Activated naive CD4-positive, alpha-beta T cell treated with anti-CD3 and anti-CD28 coated beads, Interleukin-2, amount 10 ng/mL, durations not matched to agents 7 days and 5 days (primary cell): ENCODE results near the gene SPG7.

ENCODE experiments used
- CTCF ChIA-PET: fragments of 350-600 bp; sonication (Branson Sonifier 250); formaldehyde crosslinking; loops from one replicate; lab custom pipeline; 2021; ENCODE audit warnings: antibody characterized with exemption; lab: Charles Lee
- DNase-seq: peaks from one replicate; pipeline ENCODE4 v3.0.0-alpha.2; 2020
- H3K27ac Mint-ChIP-seq: one replicate; pipeline ENCODE4 v1.8.0; 2021; ENCODE audit warnings: mild to moderate bottlenecking, moderate library complexity, mixed read lengths
- H3K27me3 Mint-ChIP-seq: one replicate; pipeline ENCODE4 v1.8.0; 2021; ENCODE audit warnings: mild to moderate bottlenecking, mixed read lengths
- H3K36me3 Mint-ChIP-seq: one replicate; pipeline ENCODE4 v1.8.0; 2021; ENCODE audit warnings: mixed read lengths
- H3K4me1 Mint-ChIP-seq: one replicate; pipeline ENCODE4 v1.8.0; 2021; ENCODE audit warnings: mixed read lengths
- H3K4me3 Mint-ChIP-seq: one replicate; pipeline ENCODE4 v1.8.0; 2021; ENCODE audit warnings: mild to moderate bottlenecking, moderate library complexity, mixed read lengths
- H3K9me3 Mint-ChIP-seq: one replicate; pipeline ENCODE4 v1.8.0; 2021; ENCODE audit warnings: mixed read lengths

Gene SPG7

GRCh38 chr16:89491238-89491869, 16.8 kb upstream of the SPG7 start:
- Mint-ChIP-seq H3K27ac (peak overlapping the region; percentile 91), H3K4me3 (peak overlapping the region; percentile 83), H3K4me1 (peaks cover 52% of the 10 kb centered on the region), H3K36me3 (peaks cover 19% of the 10 kb centered on the region), H3K27me3 (no peaks in the 10 kb centered on the region), H3K9me3 (no peaks in the 10 kb centered on the region)
- CTCF ChIA-PET = interaction anchor here (0.7 to 1.5 kb wide), 3 partner anchors 13 to 164 kb away, joined by 3 to 4 read pairs (median 3); no protein-coding TSS in a partner anchor
- DNase-seq = no peak

GRCh38 chr16:89491974-89492687, 16.1 kb upstream of the SPG7 start:
- DNase-seq = no peak
- H3K9me3 Mint-ChIP-seq = no peaks in the 10 kb centered on the region
- CTCF ChIA-PET = interaction anchor here (0.7 to 1.5 kb wide), 3 partner anchors 12 to 163 kb away, joined by 3 to 4 read pairs (median 3); no protein-coding TSS in a partner anchor
- peaks cover 15% of the 10 kb centered on the region for H3K36me3 Mint-ChIP-seq
- peak overlapping the region; percentile 83 for H3K4me3 Mint-ChIP-seq
- H3K4me1 Mint-ChIP-seq = peaks cover 44% of the 10 kb centered on the region
- H3K27ac Mint-ChIP-seq = peak overlapping the region; percentile 91
- H3K27me3 Mint-ChIP-seq = no peaks in the 10 kb centered on the region

GRCh38 chr16:89493776-89494175, 14.4 kb upstream of the SPG7 start:
- CTCF ChIA-PET = no interaction called here
- no peak for DNase-seq
- no peaks in the 10 kb centered on the region for H3K27me3 Mint-ChIP-seq

GRCh38 chr16:89495121-89495520, 13.1 kb upstream of the SPG7 start:
- Mint-ChIP-seq H3K9me3 (no peaks in the 10 kb centered on the region), H3K4me3 (no peak overlapping the region), H3K27me3 (no peaks in the 10 kb centered on the region), H3K27ac (no peak overlapping the region), H3K4me1 (peaks cover 26% of the 10 kb centered on the region), H3K36me3 (peaks cover 5% of the 10 kb centered on the region)
- CTCF ChIA-PET = interaction anchor here (1.0 to 1.6 kb wide), 2 partner anchors 62 to 161 kb away, joined by 3 read pairs; no protein-coding TSS in a partner anchor
- no peak for DNase-seq

More at GRCh38 chr16:89493776-89494175, 14.4 kb upstream of the SPG7 start:
- Mint-ChIP-seq H3K4me3 (no peak overlapping the region), H3K4me1 (peaks cover 30% of the 10 kb centered on the region), H3K36me3 (peaks cover 7% of the 10 kb centered on the region), H3K9me3 (no peaks in the 10 kb centered on the region), H3K27ac (no peak overlapping the region)

GRCh38 chr16:89498839-89499238, 9.4 kb upstream of the SPG7 start:
- peaks cover 2% of the 10 kb centered on the region for H3K36me3 Mint-ChIP-seq
- peaks cover 5% of the 10 kb centered on the region for H3K4me1 Mint-ChIP-seq
- H3K4me3 Mint-ChIP-seq = no peak overlapping the region
- H3K9me3 Mint-ChIP-seq = no peaks in the 10 kb centered on the region
- no peak for DNase-seq
- no peaks in the 10 kb centered on the region for H3K27me3 Mint-ChIP-seq
- peak overlapping the region; percentile 42 for H3K27ac Mint-ChIP-seq
- CTCF ChIA-PET = no interaction called here

- Mint-ChIP-seq H3K27me3 (no peaks in the 10 kb centered on the region), H3K9me3 (no peaks in the 10 kb centered on the region), H3K4me1 (peaks cover 6% of the 10 kb centered on the region), H3K27ac (no peak overlapping the region), H3K36me3 (peaks cover 2% of the 10 kb centered on the region), H3K4me3 (no peak overlapping the region)
- no peak for DNase-seq
- CTCF ChIA-PET = interaction anchor here (0.6 kb wide), 1 partner anchor 329 kb away, joined by 3 read pairs; no protein-coding TSS in a partner anchor
Measured at GRCh38 chr16:89499767-89500166, 8.4 kb upstream of the SPG7 start.

GRCh38 chr16:89502081-89502843, 5.9 kb upstream of the SPG7 start:
- peaks cover 2% of the 10 kb centered on the region for H3K36me3 Mint-ChIP-seq

GRCh38 chr16:89504091-89504490, 4.1 kb upstream of the SPG7 start:
- Mint-ChIP-seq H3K27me3 (no peaks in the 10 kb centered on the region), H3K4me1 (peaks cover 28% of the 10 kb centered on the region), H3K27ac (peak overlapping the region; percentile 65), H3K4me3 (no peak overlapping the region), H3K9me3 (no peaks in the 10 kb centered on the region), H3K36me3 (no peaks in the 10 kb centered on the region)
- CTCF ChIA-PET = interaction anchor here (0.6 kb wide), 2 partner anchors 12 to 65 kb away, joined by 3 read pairs; no protein-coding TSS in a partner anchor
- no peak for DNase-seq

More at GRCh38 chr16:89502081-89502843, 5.9 kb upstream of the SPG7 start:
- H3K9me3 Mint-ChIP-seq = no peaks in the 10 kb centered on the region
- CTCF ChIA-PET = no interaction called here
- H3K27me3 Mint-ChIP-seq = no peaks in the 10 kb centered on the region
- peaks cover 26% of the 10 kb centered on the region for H3K4me1 Mint-ChIP-seq
- no peak overlapping the region for H3K27ac Mint-ChIP-seq
- H3K4me3 Mint-ChIP-seq = no peak overlapping the region
- no peak for DNase-seq

- CTCF ChIA-PET = no interaction called here
Measured at GRCh38 chr16:89505204-89506112, 2.7 kb upstream of the SPG7 start.

GRCh38 chr16:89506113-89506504, 2.1 kb upstream of the SPG7 start:
- CTCF ChIA-PET = interaction anchor here (0.7 kb wide), 1 partner anchor 12 kb away, joined by 5 read pairs; no protein-coding TSS in a partner anchor
- DNase-seq = no peak
- H3K9me3 Mint-ChIP-seq = no peaks in the 10 kb centered on the region

More at GRCh38 chr16:89505204-89506112, 2.7 kb upstream of the SPG7 start:
- no peaks in the 10 kb centered on the region for H3K36me3 Mint-ChIP-seq
- H3K27me3 Mint-ChIP-seq = no peaks in the 10 kb centered on the region
- DNase-seq = peak; percentile 92
- peak overlapping the region; percentile 91 for H3K27ac Mint-ChIP-seq
- peaks cover 36% of the 10 kb centered on the region for H3K4me1 Mint-ChIP-seq
- no peaks in the 10 kb centered on the region for H3K9me3 Mint-ChIP-seq
- peak overlapping the region; percentile 69 for H3K4me3 Mint-ChIP-seq

GRCh38 chr16:89506791-89507191, 1.4 kb upstream of the SPG7 start:
- CTCF ChIA-PET = interaction anchor here (0.7 to 1.3 kb wide), 4 partner anchors 12 to 183 kb away, joined by 3 to 5 read pairs (median 4); no protein-coding TSS in a partner anchor
- H3K4me3 Mint-ChIP-seq = peak overlapping the region; percentile 69
- no peaks in the 10 kb centered on the region for H3K9me3 Mint-ChIP-seq
- peaks cover 5% of the 10 kb centered on the region for H3K36me3 Mint-ChIP-seq
- H3K27me3 Mint-ChIP-seq = no peaks in the 10 kb centered on the region
- DNase-seq = peak; percentile 53
- H3K4me1 Mint-ChIP-seq = peaks cover 38% of the 10 kb centered on the region
- H3K27ac Mint-ChIP-seq = peak overlapping the region; percentile 91

More at GRCh38 chr16:89506113-89506504, 2.1 kb upstream of the SPG7 start:
- peaks cover 2% of the 10 kb centered on the region for H3K36me3 Mint-ChIP-seq
- H3K27ac Mint-ChIP-seq = peak overlapping the region; percentile 91
- no peaks in the 10 kb centered on the region for H3K27me3 Mint-ChIP-seq
- H3K4me1 Mint-ChIP-seq = peaks cover 38% of the 10 kb centered on the region
- H3K4me3 Mint-ChIP-seq = peak overlapping the region; percentile 69

- H3K27ac Mint-ChIP-seq = peak overlapping the region; percentile 91
- CTCF ChIA-PET = interaction anchor here (1.0 to 2.0 kb wide), 4 partner anchors 50 to 218 kb away, joined by 3 to 7 read pairs (median 4); no protein-coding TSS in a partner anchor
- no peak for DNase-seq
Measured at GRCh38 chr16:89507214-89507833, 879 bp upstream of the SPG7 start.

More at GRCh38 chr16:89507214-89507833, 879 bp upstream of the SPG7 start:
- Mint-ChIP-seq H3K4me3 (peak overlapping the region; percentile 69), H3K4me1 (peaks cover 38% of the 10 kb centered on the region), H3K36me3 (peaks cover 5% of the 10 kb centered on the region), H3K9me3 (no peaks in the 10 kb centered on the region), H3K27me3 (no peaks in the 10 kb centered on the region)
